ENCODE results near the gene SH3D19. TPM values are rescaled to one million over a fixed set of nuclear protein-coding genes. Genes with fewer than 3 reads are reported as not detected.

The SH3D19 gene
- total and polyA plus RNA-seq, 2 experiments from 2014 or later: 28.2 to 54.7 TPM

DNA sequence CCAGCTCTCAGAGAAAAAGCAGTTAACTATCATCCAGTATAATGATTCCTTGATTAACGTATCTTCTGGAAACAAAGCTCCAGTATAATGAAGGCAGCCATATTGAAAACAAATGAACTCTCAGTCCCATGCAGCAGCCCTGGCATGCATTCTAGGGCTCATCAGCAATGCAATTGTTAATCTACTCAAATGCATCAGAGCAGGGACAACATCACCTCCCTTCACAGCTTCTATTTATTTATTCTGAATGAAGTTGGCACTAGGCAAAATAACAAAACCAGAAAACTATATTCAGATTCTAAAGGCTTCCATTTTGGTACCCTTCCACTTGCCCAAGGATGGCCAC lies 11.4 kb downstream of the SH3D19 start:
- H3K79me2 ChIP-seq: peaks cover 89% of the 10 kb centered on the region
- no peaks in the 10 kb centered on the region for H3K9me3 ChIP-seq (ENCODE audit: low read depth)
- peaks cover 7% of the 10 kb centered on the region for H3K4me1 ChIP-seq (ENCODE audit: insufficient read depth)
- WGBS (ENCODE audit: low lambda C conversion rate, missing lambda C conversion rate): 78% methylated on average over 1 of the region's 1 CpG
- H3K9me2 ChIP-seq (replicated peaks; ENCODE audit: insufficient read depth): no peaks in the 10 kb centered on the region
- H2AFZ ChIP-seq: no peak overlapping the region
- peak overlapping the region; percentile 10 for H3K4me2 ChIP-seq
- TF ChIP-seq, protein P1, sequence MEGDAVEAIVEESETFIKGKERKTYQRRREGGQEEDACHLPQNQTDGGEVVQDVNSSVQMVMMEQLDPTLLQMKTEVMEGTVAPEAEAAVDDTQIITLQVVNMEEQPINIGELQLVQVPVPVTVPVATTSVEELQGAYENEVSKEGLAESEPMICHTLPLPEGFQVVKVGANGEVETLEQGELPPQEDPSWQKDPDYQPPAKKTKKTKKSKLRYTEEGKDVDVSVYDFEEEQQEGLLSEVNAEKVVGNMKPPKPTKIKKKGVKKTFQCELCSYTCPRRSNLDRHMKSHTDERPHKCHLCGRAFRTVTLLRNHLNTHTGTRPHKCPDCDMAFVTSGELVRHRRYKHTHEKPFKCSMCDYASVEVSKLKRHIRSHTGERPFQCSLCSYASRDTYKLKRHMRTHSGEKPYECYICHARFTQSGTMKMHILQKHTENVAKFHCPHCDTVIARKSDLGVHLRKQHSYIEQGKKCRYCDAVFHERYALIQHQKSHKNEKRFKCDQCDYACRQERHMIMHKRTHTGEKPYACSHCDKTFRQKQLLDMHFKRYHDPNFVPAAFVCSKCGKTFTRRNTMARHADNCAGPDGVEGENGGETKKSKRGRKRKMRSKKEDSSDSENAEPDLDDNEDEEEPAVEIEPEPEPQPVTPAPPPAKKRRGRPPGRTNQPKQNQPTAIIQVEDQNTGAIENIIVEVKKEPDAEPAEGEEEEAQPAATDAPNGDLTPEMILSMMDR (IDR thresholded peaks at IDR 0.05; ENCODE audit: poor library complexity): no peak
- no peak for TF ChIP-seq EZH2phosphoT487 (IDR thresholded peaks at IDR 0.05; ENCODE audit: low read depth, severe bottlenecking, unreplicated experiment)
- TF ChIP-seq EZH2 (IDR thresholded peaks at IDR 0.05; ENCODE audit: borderline replicate concordance): no peak
- H3K36me3 ChIP-seq (replicated peaks; ENCODE audit: insufficient read depth, low read depth): no peaks in the 10 kb centered on the region
- no peak overlapping the region for H3K4me3 ChIP-seq
- H3K27me3 ChIP-seq: no peaks in the 10 kb centered on the region
- DNase-seq (ENCODE audit: low spot score): no peak
- H4K20me1 ChIP-seq (ENCODE audit: insufficient read depth, poor library complexity, severe bottlenecking): peaks cover 10% of the 10 kb centered on the region
- H3K27ac ChIP-seq: peak overlapping the region; percentile 74

DNA sequence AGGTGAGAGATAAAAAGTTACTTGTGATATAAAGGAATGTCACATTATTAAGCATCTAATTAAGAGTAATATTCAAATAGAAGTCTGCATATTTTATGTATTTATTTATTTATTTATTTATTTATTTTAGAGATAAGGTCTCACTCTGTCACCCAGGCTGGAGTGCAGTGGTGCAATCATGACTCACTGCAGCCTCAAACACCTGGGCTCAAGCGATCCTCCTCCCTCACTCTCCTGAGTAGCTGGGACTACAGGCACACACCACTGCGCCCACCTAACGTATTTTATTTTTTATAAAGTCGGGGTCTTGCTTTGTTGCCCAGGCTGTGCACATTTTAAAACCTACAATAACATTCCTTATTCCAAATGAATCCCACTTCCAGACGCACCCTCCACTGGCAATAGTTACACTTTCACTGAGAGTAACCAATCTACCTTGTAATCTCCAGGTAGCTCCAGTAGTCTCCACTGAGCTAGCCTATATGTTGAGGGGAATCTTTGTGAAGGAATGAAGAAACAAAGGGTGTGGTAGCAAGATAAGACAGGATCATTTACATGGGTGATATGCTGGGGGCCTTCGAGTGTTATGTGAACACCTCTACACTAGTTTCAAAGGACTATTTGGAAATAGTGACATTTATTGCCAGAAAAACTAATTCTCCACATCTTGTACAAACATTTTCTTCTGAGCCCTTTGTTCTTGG lies 11.9 kb downstream of the SH3D19 start:
- H3K4me1 ChIP-seq (ENCODE audit: insufficient read depth): peaks cover 7% of the 10 kb centered on the region
- no peaks in the 10 kb centered on the region for H3K27me3 ChIP-seq
- H4K20me1 ChIP-seq (ENCODE audit: insufficient read depth, poor library complexity, severe bottlenecking): peaks cover 10% of the 10 kb centered on the region
- no peaks in the 10 kb centered on the region for H3K9me3 ChIP-seq (ENCODE audit: low read depth)
- TF ChIP-seq EZH2 (IDR thresholded peaks at IDR 0.05; ENCODE audit: borderline replicate concordance): no peak
- peak overlapping the region; percentile 22 for H3K4me2 ChIP-seq
- no peaks in the 10 kb centered on the region for H3K36me3 ChIP-seq (replicated peaks; ENCODE audit: insufficient read depth, low read depth)
- no peak for DNase-seq (ENCODE audit: low spot score)
- 73% methylated on average over 6 of the region's 6 CpGs for WGBS (ENCODE audit: low lambda C conversion rate, missing lambda C conversion rate)
- H3K79me2 ChIP-seq: peaks cover 89% of the 10 kb centered on the region
- no peak overlapping the region for H2AFZ ChIP-seq
- H3K27ac ChIP-seq: peak overlapping the region; percentile 74
- H3K4me3 ChIP-seq: no peak overlapping the region
- no peaks in the 10 kb centered on the region for H3K9me2 ChIP-seq (replicated peaks; ENCODE audit: insufficient read depth)

DNA sequence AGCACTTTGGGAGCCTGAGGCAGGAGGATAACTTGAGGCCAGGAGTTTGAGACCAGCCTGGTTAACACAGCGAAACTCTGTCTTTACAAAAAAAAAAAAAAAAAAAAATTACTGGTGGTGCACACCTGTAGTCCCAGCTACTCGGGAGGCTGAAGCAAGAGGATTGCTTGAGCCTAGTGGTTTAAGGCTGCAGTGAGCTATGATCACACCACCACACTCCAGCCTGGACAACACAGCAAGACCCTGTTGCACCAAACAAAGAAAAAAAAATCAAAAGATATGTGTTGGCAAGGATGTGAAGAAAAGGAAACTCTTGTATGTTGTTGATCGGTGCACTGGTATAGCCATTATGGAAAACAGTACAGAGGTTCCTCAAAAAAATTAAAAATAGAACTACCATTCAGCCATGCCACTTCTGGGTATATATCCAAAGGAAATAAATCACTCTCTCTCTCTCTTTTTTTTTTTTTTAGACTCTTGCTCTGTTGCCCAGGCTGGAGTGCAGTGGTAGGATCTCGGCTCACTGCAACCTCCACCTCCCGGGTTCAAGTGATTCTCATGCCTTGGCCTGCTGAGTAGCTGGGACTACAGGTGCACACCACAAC lies 15.2 kb downstream of the SH3D19 start:
- WGBS (ENCODE audit: low lambda C conversion rate, missing lambda C conversion rate): 97% methylated on average over 5 of the region's 5 CpGs
- Histone ChIP-seq H3K79me2 (peaks cover 86% of the 10 kb centered on the region), H3K27ac (no peak overlapping the region), H3K4me2 (no peak overlapping the region), H2AFZ (no peak overlapping the region), H3K9me3 (ENCODE audit: low read depth) (no peaks in the 10 kb centered on the region), H3K4me3 (no peak overlapping the region), H4K20me1 (ENCODE audit: insufficient read depth, poor library complexity, severe bottlenecking) (peaks cover 10% of the 10 kb centered on the region), H3K36me3 (replicated peaks; ENCODE audit: insufficient read depth, low read depth) (no peaks in the 10 kb centered on the region), H3K27me3 (no peaks in the 10 kb centered on the region), H3K9me2 (replicated peaks; ENCODE audit: insufficient read depth) (no peaks in the 10 kb centered on the region), H3K4me1 (ENCODE audit: insufficient read depth) (peaks cover 7% of the 10 kb centered on the region)
- DNase-seq (ENCODE audit: low spot score): no peak
- TF ChIP-seq, protein P1 (IDR thresholded peaks at IDR 0.05; ENCODE audit: poor library complexity): no peak
- TF ChIP-seq EZH2phosphoT487 (IDR thresholded peaks at IDR 0.05; ENCODE audit: low read depth, severe bottlenecking, unreplicated experiment) (no peak), EZH2 (IDR thresholded peaks at IDR 0.05; ENCODE audit: borderline replicate concordance) (no peak)

DNA sequence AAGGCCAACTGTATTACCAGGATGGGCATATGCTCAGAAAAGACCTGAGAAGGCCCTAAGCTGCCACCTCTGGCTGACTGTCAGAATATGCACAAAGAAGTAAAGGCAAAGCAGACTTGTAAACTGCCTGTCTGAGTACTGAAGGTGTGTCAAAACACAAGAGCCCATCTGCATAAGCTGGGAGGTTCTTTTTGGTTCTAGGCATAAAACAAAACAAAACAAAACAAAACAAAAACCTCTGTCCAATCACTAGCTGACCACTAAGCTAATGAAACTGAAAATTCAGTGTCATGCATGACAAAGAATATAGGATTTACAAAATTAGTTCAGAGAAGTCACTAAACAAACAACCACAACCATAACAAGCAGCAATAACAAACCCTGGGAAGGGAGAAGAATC lies 20.6 kb downstream of the SH3D19 start:
- Histone ChIP-seq H3K79me2 (peaks cover 96% of the 10 kb centered on the region), H3K36me3 (replicated peaks; ENCODE audit: insufficient read depth, low read depth) (no peaks in the 10 kb centered on the region), H3K27me3 (no peaks in the 10 kb centered on the region), H4K20me1 (ENCODE audit: insufficient read depth, poor library complexity, severe bottlenecking) (no peaks in the 10 kb centered on the region), H3K4me3 (no peak overlapping the region), H2AFZ (no peak overlapping the region), H3K9me2 (replicated peaks; ENCODE audit: insufficient read depth) (no peaks in the 10 kb centered on the region), H3K4me1 (ENCODE audit: insufficient read depth) (no peaks in the 10 kb centered on the region), H3K4me2 (no peak overlapping the region), H3K27ac (no peak overlapping the region), H3K9me3 (ENCODE audit: low read depth) (no peaks in the 10 kb centered on the region)
- TF ChIP-seq EZH2phosphoT487 (IDR thresholded peaks at IDR 0.05; ENCODE audit: low read depth, severe bottlenecking, unreplicated experiment) (no peak), EZH2 (IDR thresholded peaks at IDR 0.05; ENCODE audit: borderline replicate concordance) (no peak)
- TF ChIP-seq, protein P1 (IDR thresholded peaks at IDR 0.05; ENCODE audit: poor library complexity): no peak
- DNase-seq (ENCODE audit: low spot score): no peak

Data from hepatocyte (in vitro differentiated cells).